Muscle layer of colon (tissue), 2 donors: Measurements from ENCODE around the gene GPR156.
"Not testable (repeated sequence)": the region's sequence is repeated elsewhere in the genome, so short reads cannot be mapped to it uniquely, and the experiment has no call there.

Experiments used
- H3K27ac ChIP-seq: one replicate; pipeline ENCODE4 v1.7.0; 2013; ENCODE audit warnings: low read depth, mild to moderate bottlenecking, low read length, moderate library complexity
- H3K27me3 ChIP-seq, 2 donors: one replicate each; pipeline ENCODE4 v1.7.0; 2013; ENCODE audit warnings: low read length in 2 of 2, mild to moderate bottlenecking in 2 of 2; ENCODE audit not compliant: insufficient read depth in 2 of 2, control insufficient read depth in 1 of 2
- H3K36me3 ChIP-seq: one replicate; pipeline ENCODE4 v1.7.0; 2013; ENCODE audit warnings: mild to moderate bottlenecking, low read length; ENCODE audit not compliant: insufficient read depth
- H3K4me1 ChIP-seq: one replicate; pipeline ENCODE4 v1.7.0; 2013; ENCODE audit warnings: mild to moderate bottlenecking, low read length; ENCODE audit not compliant: insufficient read depth
- H3K4me3 ChIP-seq, 2 donors: one replicate each; pipeline ENCODE4 v1.7.0; 2013; ENCODE audit warnings: low read length in 2 of 2, low read depth in 1 of 2, mild to moderate bottlenecking in 1 of 2, moderate library complexity in 1 of 2
- H3K9ac ChIP-seq: one replicate; pipeline ENCODE4 v1.7.0; 2013; ENCODE audit warnings: low read length
- H3K9me3 ChIP-seq: one replicate; pipeline ENCODE4 v1.7.0; 2013; ENCODE audit warnings: mild to moderate bottlenecking, low read length
- donor health status: abdominal sarcoma.
- donor health status: Adenocarcinoma of cecum.

The GPR156 gene

DNA sequence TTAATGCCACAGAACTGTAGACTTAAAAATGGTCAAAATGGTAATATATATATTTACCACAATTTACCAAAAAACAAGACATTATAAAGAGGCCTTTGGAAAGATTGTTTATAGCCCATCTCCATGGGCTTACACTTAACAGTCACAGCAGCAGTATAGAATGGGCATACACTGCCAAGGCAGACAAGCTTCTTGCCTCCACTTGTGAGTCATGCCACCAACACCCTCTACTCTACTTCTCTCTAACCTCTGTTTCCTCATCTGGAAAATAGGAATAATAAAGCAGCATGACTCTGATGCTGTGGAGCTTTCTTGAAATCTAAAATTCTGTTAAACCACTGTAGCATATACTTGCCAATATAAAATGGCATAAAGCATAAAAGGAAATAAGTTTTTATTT is 14.4 kb upstream of the GPR156 start:
- Histone ChIP-seq H3K9me3 (no peaks in the 10 kb centered on the region), H3K27ac (no peak overlapping the region), H3K36me3 (no peaks in the 10 kb centered on the region), H3K9ac (no peak overlapping the region), H3K4me3 (no peak overlapping the region), H3K4me1 (no peaks in the 10 kb centered on the region), H3K27me3 (no peaks in the 10 kb centered on the region)

DNA sequence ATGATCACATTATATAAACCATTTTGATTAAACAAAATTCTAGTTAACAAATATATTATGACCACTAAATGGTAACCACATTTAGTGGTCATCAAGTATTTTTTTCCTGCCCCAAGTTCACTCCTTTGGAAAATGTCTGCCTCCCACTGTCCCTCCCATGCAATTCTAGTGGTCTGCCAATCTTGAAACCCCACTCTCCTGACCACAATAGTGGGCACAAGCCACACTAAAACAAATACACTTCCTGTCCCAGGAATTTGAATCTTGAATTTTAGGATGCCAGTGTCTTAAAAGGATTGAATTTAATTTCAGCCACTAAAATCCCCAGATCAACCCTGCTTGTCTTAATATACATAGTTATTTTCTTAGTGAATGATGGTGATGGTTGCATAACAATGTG is 14.0 kb upstream of the GPR156 start:
- Histone ChIP-seq H3K36me3 (no peaks in the 10 kb centered on the region), H3K27me3 (no peaks in the 10 kb centered on the region), H3K9ac (no peak overlapping the region), H3K4me3 (no peak overlapping the region), H3K27ac (no peak overlapping the region), H3K9me3 (no peaks in the 10 kb centered on the region), H3K4me1 (no peaks in the 10 kb centered on the region)

DNA sequence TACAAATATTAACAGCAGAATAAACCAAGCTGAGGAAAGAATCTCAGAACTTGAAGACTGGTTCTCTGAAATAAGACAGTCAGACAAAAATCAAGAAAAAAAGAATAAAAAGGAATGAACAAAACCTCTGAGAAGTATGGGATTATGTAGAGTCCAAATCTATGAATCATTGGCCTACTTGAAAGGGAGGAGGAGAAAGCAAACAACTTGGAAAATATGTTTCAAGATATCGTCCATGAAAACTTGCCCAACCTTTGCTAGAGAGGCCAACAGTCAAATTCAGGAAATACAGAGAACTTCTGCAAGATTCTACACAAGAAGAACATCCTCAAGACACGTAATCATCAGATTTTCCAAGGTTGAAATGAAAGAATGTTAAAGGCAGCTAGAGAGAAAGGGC is 6.5 kb upstream of the GPR156 start:
- H3K4me1 ChIP-seq, H3K4me3 ChIP-seq, H3K9ac ChIP-seq, H3K27ac ChIP-seq, H3K36me3 ChIP-seq, H3K9me3 ChIP-seq, H3K27me3 ChIP-seq: not testable (repeated sequence)

DNA sequence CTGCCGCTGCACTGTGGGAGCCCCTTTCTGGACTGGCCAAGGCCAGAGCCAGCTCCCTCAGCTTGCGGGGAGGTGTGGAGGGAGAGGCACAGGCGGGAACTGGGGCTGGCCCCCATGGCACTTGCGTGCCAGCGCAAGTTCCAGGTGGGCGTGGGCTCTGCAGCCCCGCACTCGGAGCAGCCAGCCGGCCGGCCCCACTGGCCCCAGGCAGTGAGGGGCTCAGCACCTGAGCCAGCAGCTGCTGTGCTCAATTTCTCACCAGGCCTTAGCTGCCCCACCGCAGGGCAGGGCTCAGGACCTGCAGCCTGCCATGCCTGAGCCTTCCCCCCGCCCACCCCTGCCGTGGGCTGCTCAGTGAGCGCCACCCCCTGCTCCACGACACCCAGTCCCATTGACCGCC is 4.6 kb upstream of the GPR156 start:
- Histone ChIP-seq H3K36me3 (no peaks in the 10 kb centered on the region), H3K27me3 (no peaks in the 10 kb centered on the region), H3K9me3 (peaks cover 4% of the 10 kb centered on the region)

DNA sequence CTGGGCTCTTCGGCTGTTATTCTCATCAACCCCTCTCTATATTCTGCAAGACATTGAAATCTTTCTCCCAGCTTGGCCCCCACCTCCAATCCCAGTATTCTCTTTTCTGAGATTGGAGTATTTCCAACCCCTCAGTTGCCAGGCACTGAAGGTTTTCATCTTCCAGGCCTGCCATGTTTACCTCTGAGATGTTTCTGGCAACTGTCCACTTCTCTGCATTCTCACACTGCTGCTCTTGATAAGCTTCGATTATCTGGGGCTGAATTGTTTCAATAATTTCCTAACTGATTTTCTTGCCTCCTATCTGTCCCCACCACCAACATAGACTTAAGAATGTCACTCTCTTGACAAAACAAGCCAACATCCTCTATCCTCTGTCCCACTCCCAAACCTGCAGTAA is 1.4 kb upstream of the GPR156 start:
- Histone ChIP-seq H3K4me1 (no peaks in the 10 kb centered on the region), H3K27ac (no peak overlapping the region), H3K36me3 (no peaks in the 10 kb centered on the region), H3K9ac (no peak overlapping the region), H3K27me3 (no peaks in the 10 kb centered on the region), H3K4me3 (no peak overlapping the region), H3K9me3 (no peaks in the 10 kb centered on the region)

More for the DNA sequence above, 4.6 kb upstream of the GPR156 start:
- Histone ChIP-seq H3K4me3 (no peak overlapping the region), H3K9ac (no peak overlapping the region), H3K4me1 (no peaks in the 10 kb centered on the region), H3K27ac (no peak overlapping the region)

DNA sequence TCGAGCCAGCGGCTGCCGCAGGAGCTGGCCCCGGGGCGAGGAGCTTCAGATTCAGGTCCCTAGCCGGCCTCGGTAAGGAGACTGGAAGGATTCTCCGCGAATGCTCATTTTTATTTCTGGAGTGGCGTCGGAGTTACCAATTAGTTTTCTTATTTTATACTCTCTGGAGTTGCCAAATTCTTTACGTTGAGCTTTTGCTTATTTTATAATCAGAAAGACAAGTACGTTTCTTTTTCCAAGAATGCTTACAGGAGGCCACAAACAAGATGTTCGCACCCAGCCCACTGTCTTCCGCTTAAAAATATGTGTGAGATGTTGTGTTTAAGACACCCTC is 453 bp upstream of the GPR156 start:
- H3K4me1 ChIP-seq, result no peaks in the 10 kb centered on the region
- no peaks in the 10 kb centered on the region for H3K9me3 ChIP-seq
- no peaks in the 10 kb centered on the region for H3K27me3 ChIP-seq
- H3K4me3 ChIP-seq, result peak overlapping the region; percentile 38 to 67
- H3K27ac ChIP-seq, result no peak overlapping the region
- H3K9ac ChIP-seq, result no peak overlapping the region
- H3K36me3 ChIP-seq, result no peaks in the 10 kb centered on the region

DNA sequence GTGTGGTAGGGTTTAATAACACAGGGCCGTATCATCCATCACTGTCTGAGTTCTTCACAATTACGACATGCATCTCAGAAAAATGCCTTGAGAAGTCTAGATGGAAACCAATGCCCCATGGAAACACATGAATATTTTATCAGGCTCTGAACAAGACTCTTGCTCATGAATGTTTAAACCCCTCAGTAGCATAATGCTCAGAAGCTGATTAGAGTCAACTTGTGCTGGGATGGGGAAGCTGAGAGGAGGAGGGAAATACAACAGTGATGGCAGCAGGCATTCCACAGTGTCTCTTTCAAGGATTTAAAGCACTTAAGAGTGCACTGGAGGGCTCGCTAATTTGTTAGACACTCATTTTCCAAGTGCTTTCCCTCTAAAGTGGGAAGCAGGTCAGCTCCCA is 3.8 kb downstream of the GPR156 start:
- Histone ChIP-seq H3K27ac (no peak overlapping the region), H3K9ac (no peak overlapping the region), H3K9me3 (no peaks in the 10 kb centered on the region), H3K4me1 (no peaks in the 10 kb centered on the region), H3K36me3 (no peaks in the 10 kb centered on the region), H3K27me3 (no peaks in the 10 kb centered on the region), H3K4me3 (no peak overlapping the region)

DNA sequence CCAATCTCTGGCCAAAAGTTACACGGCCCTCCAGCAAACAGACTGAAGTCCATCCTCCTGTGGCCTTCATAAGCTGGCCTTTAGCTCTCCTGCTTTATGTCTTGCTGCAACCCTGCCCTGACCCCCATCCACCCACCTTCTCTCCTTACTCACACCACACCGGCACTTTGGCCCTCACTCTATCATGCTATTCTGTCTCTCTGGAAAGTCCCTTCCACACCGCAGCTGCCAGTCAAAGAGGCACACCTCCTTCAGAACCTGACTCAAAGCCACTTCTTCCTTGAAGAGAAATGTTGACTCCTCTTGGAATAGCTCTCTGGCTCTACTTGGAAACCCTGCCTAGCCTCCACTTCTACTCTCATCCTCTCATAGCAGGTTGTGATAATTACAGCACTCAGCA is 4.5 kb downstream of the GPR156 start:
- H3K27ac ChIP-seq, result no peak overlapping the region
- no peaks in the 10 kb centered on the region for H3K9me3 ChIP-seq
- H3K36me3 ChIP-seq, result no peaks in the 10 kb centered on the region
- no peak overlapping the region for H3K9ac ChIP-seq
- H3K27me3 ChIP-seq, result no peaks in the 10 kb centered on the region
- no peaks in the 10 kb centered on the region for H3K4me1 ChIP-seq
- no peak overlapping the region for H3K4me3 ChIP-seq

DNA sequence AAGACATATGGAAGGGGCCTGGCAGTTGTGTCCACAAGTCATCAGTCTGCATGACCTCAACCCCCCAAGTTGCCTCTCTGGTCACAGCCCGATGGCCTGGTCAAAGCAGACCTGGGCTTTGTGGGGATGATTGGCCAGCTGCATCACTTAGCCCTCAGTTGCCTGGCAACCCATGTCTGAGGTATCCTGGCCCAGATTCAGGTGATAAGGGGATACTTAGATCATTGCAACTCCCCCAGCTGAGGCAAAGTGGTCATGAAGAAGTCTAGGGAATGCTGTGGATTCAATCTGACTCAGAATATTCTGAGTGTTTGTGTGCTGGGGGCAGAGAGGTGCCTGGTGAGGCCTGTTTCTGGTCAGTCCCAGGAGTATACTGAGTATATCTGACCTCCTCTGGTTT is 5.0 kb downstream of the GPR156 start:
- H3K27ac ChIP-seq, result no peak overlapping the region
- H3K27me3 ChIP-seq, result no peaks in the 10 kb centered on the region
- no peaks in the 10 kb centered on the region for H3K36me3 ChIP-seq
- H3K9me3 ChIP-seq, result no peaks in the 10 kb centered on the region
- H3K4me3 ChIP-seq, result no peak overlapping the region
- peaks cover under 1% of the 10 kb centered on the region for H3K4me1 ChIP-seq
- no peak overlapping the region for H3K9ac ChIP-seq

DNA sequence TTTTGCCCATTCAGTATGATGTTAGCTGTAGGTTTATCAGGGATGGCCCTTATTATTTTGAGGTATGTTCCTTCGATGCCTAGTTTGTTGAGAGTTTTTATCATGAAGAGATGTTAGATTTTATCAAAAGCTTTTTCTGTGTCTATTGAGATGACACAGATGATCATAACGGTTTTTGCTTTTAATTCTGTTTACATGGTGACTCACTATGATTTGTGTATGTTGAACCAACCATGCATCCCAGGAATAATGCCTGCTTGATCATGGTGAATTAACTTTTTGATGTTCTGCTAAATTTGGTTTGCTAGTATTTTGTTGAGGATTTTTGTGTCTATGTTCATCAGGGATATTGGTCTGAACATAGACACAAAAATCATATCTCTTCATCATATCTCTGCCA is 8.3 kb downstream of the GPR156 start:
- no peaks in the 10 kb centered on the region for H3K9me3 ChIP-seq
- H3K27ac ChIP-seq, result no peak overlapping the region
- no peaks in the 10 kb centered on the region for H3K36me3 ChIP-seq
- peaks cover 13% of the 10 kb centered on the region for H3K4me1 ChIP-seq
- no peaks in the 10 kb centered on the region for H3K27me3 ChIP-seq
- no peak overlapping the region for H3K9ac ChIP-seq
- H3K4me3 ChIP-seq, result no peak overlapping the region

DNA sequence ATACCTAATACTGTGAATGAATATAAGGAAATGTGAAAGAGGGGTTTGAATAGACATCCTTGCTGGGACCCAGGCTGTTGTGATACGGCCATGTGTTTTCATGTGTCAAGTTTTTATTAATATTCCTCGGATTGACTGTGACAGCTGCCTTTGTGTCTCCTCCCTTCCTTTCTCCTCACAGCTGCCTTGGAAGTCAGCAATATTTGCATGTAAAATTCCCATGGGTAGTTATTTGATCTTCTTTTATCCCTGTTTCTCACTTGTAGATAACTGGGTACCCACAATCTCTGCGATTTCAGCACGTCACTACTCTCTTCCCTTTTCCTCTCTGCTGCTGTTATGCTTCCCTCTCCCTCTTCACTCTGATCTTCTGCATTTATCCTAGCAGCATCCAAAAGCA is 9.4 kb downstream of the GPR156 start:
- Histone ChIP-seq H3K9me3 (no peaks in the 10 kb centered on the region), H3K27me3 (no peaks in the 10 kb centered on the region), H3K9ac (no peak overlapping the region), H3K27ac (no peak overlapping the region), H3K4me3 (no peak overlapping the region), H3K4me1 (peaks cover 13% of the 10 kb centered on the region), H3K36me3 (no peaks in the 10 kb centered on the region)

DNA sequence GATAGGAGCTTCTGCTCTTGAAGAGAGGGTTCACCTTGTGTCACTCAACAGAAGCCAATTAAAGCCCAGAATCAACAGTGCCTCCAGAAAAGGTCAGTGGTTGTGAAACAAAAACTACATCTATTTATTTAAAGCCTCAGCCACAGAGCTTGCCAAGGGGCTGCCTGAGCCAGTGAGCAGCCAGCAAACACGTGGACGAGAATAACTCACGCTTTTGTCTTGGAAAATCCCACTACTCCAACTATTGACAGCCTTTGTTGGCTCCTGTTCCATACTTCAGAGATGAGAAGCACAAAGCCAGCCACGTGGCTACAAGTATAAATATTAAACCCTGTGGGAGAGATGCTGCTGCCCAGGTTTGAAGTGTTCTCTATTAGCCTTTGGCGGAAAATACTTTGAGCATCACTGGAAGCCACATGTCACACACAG is 10.3 kb downstream of the GPR156 start:
- no peaks in the 10 kb centered on the region for H3K27me3 ChIP-seq
- no peaks in the 10 kb centered on the region for H3K9me3 ChIP-seq
- no peak overlapping the region for H3K4me3 ChIP-seq
- H3K9ac ChIP-seq, result no peak overlapping the region
- no peak overlapping the region for H3K27ac ChIP-seq
- no peaks in the 10 kb centered on the region for H3K36me3 ChIP-seq
- H3K4me1 ChIP-seq, result peaks cover 13% of the 10 kb centered on the region
